HG02759 (cell line): ENCODE measurements around the gene HDAC8.
A peak's percentile ranks its signal among the peaks of the same experiment; 100 is the strongest.
"Not testable (repeated sequence)": the region's sequence is repeated elsewhere in the genome, so short reads cannot be mapped to it uniquely, and the experiment has no call there.

Experiments used
- ATAC-seq: cut with Tn5 transposase; IDR thresholded peaks from one replicate; pipeline ENCODE4 v1.9.1; 2021; ENCODE audit warnings: mild to moderate bottlenecking, moderate library complexity; ENCODE audit not compliant: unreplicated experiment

Gene HDAC8

DNA sequence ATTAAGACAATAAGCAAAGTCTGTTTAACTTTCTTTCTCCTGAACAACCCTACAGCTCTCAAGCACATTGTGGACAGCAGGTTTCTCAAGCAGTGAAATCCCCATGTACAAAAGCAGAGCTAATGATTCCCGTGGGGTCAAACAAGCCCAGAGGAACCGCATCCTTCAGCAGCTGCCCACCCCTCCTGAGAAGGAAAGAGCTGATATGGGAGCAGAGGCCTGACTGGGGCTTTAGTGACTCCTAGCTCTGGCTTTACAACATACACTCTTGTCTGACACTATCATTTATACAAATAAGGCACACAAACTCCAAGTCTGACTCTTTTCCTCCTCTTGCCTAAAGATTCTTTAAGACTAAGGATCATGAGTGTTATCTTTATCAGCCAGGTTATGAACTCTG lies 32.8 kb downstream of the HDAC8 start:
- ATAC-seq: no peak

GRCh38 chrX:72536542-72536941 lies 36.1 kb downstream of the HDAC8 start:
- ATAC-seq: no peak

DNA sequence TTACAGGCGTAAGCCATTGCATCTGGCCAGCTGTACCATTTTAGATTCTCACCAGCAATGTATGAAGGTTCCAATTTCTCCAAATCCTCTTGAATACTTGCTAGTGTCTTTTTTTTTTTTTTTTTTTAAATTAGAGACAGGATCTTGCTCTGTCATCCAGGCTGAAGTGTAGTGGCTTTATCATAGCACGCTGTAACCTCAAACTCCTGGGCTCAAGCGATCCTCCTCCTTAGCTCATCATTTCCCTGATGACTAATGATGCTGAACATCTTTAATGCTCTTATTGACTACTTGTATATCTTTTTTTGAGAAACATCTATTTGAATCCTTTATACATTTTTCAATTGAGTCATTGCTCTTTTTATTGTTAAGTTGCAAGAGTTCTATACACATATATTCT lies 40.3 kb downstream of the HDAC8 start:
- no peak for ATAC-seq

DNA sequence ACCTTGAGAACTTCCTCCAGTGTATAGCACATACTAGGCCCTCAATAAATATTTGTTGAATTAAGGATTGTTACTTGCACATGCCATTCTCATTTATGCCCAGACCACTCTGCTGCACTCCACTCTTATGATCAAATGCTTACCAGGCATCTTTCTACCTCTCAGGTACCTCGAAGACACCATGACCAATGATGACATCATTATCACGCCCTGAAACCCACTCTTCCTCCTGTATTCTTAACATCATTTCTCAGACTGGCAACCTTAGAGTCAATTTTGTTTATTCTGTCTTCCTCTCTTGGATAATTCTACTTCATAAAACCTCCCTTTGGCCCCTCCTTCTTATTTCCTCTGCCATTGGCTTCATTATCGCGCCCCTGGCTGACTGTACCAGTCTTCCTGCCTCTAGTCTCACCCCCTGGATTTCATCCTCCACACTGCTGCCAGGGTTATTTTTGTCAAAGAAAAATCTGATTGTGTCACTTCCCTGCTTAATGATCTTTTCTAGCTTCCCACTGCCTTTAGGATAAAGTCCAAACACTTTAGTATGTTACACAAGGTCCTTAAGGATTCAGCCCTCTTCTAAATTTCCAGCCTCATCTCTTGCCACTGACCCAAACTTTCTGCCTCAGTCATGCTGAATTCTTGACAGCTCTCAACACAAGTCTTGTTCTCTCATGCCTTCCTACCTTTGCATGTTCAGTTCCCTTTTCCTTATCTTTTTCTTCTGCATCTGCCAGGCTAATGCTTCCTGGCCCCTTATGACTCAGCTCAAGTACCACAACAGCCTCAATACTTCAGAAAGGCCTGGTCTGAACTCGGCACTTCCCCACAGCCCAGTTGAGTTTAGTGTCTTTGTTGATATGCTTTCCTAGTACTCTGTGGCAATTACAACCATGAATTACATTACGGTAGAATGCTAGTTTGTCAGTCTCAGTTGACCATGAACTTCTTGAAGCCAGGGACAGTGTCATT lies 45.8 kb downstream of the HDAC8 start:
- peak; percentile 63 for ATAC-seq

GRCh38 chrX:72498782-72499181 lies 73.9 kb downstream of the HDAC8 start:
- peak; percentile 66 for ATAC-seq

- ATAC-seq: no peak
Observed at GRCh38 chrX:72495046-72495445, 77.6 kb downstream of the HDAC8 start.

GRCh38 chrX:72492499-72492898 lies 80.1 kb downstream of the HDAC8 start:
- peak; percentile 53 for ATAC-seq

DNA sequence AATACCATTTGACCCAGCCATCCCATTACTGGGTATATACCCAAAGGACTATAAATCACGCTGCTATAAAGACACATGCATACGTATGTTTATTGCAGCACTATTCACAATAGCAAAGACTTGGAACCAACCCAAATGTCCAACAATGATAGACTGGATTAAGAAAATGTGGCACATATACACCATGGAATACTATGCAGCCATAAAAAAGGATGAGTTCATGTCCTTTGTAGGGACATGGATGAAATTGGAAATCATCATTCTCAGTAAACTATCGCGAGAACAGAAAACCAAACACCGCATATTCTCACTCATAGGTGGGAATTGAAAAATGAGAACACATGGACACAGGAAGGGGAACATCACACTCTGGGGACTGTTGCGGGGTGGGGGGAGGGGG lies 82.4 kb downstream of the HDAC8 start:
- not testable (repeated sequence) for ATAC-seq

- no peak for ATAC-seq
Observed at GRCh38 chrX:72487661-72488060, 85.0 kb downstream of the HDAC8 start.

DNA sequence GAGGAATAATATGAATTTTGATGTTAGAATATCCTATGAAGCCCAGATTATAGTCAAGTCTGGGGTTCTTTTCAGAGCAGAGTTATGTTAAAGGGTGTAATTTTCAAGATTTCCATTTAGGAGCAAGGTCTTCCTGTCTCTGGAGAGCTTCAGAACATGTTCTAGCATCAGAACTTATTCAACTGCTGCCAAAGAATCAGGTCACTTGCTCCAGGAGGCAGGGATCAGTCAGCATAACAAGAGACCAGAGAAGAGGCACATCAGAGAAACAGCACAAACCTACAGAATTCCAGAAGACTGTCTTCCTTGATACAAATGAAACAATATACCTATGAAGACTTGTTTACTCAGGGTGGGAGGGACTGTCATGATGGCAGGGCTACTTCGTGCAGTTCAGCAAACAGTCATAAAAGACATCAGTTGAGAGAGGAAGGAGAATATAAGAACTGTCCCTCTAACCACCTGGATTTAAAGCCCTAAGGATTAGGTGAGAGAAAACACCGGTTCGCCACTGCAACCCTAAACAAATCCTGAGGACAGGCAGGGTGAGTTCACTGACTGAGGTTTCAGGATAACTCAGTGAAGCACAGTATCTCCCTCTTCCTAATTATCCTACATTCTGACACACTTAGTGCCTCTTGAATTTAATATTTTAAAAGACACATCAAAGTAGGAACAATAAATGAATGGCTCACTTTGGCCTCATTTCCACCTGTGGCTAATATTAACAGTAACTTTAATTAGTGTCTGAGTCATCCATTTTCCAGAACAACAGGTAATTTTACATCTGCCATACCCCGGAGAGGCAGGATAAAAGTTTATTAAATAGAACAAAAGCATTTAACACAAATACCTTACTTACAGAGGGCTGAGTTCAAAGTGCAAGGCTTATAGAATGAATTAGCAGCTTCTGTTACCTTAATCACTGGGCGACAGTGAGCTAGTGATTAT lies 93.0 kb downstream of the HDAC8 start:
- ATAC-seq: no peak

- no peak for ATAC-seq
Observed at GRCh38 chrX:72478853-72479252, 93.8 kb downstream of the HDAC8 start.

DNA sequence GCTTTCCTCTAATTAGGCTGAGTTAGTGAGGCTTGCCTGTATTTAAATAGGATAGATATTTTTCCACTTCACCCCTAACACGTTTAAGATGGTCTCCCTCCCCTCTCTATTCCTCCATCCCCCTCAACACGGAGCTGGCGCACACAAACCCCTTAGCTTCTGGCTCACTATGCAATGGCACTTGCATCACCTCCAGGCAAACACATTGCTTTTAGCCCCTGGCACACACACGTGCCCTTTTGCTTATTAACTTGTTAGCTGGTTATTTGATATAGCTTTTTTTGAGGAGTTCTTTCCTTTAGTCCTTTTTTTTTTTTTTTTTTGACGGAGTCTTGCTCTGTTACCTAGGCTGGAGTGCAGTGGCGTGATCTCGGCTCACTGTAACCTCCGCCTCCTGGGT lies 94.3 kb downstream of the HDAC8 start:
- no peak for ATAC-seq

GRCh38 chrX:72477781-72478181 lies 94.9 kb downstream of the HDAC8 start:
- no peak for ATAC-seq

- ATAC-seq: no peak
Observed at GRCh38 chrX:72477376-72477775, 95.3 kb downstream of the HDAC8 start.

GRCh38 chrX:72475952-72476668 lies 96.5 kb downstream of the HDAC8 start:
- ATAC-seq: no peak

GRCh38 chrX:72475338-72475737 lies 97.3 kb downstream of the HDAC8 start:
- ATAC-seq: no peak

DNA sequence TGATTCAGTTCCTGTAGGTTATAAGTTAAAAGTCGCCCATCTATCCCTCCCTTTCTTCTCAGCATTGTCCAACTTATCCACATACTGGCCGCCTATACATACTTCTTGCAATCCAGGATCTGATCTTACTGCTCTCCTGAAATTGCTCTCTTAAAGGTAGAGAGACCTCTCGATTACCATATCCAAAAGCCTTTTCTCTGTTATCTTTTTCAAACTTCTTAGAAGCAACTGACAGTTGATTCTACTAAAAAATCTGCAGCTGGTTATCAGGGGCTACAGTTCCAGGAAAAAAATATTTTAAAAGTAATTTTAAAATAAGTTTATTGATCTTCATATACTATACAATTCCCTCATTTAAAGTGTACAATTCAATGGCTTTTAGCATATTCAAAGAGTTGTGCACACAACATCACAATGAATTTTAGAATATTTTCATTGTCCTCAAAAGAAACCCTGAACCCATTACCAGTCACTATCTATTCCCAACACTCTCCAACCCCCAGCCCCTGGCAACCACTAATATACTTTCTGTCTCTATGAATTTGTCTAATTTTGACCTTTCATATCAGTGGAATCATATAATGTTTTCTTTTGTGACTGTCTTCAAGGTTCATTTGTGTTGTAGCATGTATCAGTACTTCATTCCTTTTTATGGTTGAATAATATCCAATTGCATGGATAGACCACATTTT lies 102.0 kb downstream of the HDAC8 start:
- ATAC-seq: no peak

- no peak for ATAC-seq
Observed at GRCh38 chrX:72470117-72470516, 102.5 kb downstream of the HDAC8 start.

DNA sequence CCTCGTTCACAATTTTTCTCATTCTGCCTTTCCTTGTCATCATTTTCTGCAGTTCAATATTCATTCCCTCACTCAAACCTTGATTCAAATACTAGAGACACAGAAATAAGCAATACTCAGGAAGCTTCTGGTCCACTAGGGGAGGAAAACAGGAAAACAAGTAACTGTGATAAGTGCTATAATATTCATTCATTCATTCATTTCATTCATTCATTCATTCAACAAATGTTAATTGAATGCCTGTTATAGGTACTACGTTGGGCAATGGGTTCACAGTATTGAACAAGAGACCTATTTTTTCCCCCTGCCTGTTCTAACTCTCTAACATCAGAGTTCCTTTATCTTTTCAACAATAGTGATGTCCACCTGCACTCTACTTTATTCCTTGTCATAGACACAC lies 104.0 kb downstream of the HDAC8 start:
- ATAC-seq: no peak

DNA sequence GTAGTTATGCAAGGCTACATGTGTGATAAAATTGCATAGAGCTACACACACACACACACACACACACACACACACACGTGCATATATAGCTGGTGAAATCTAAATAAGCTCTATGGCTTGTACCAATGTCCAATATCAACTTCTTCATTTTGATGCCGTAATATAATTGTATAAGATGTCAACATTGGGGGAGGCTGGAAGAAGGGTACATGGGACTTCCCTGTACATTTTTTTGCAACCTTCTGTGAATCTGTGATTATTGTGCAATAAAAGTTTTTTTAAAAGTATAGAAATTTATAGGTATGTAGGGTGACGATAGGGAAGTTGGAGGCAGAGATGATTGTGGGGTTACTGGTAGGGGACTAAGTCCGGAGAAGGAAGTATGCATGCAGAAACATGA lies 105.5 kb downstream of the HDAC8 start:
- no peak for ATAC-seq
